Neuronal stem cell (in vitro differentiated cells): ENCODE results near the gene SPTBN5.

Experiments used
- DNase-seq: peaks from one replicate; pipeline ENCODE4 v3.0.0-alpha.2; 2013; ENCODE audit warnings: low spot score
- H2AFZ ChIP-seq: one replicate; pipeline ENCODE4 v1.6.1; 2013; ENCODE audit warnings: mild to moderate bottlenecking, low read length, inconsistent platforms
- H2AK5ac ChIP-seq: 2 replicates; pipeline ENCODE4 v1.6.1; 2013; ENCODE audit warnings: low read depth, mild to moderate bottlenecking, inconsistent platforms, low read length, moderate library complexity, mixed read lengths
- H2BK120ac ChIP-seq: 2 replicates; pipeline ENCODE4 v1.6.1; 2013; ENCODE audit warnings: low read depth, mild to moderate bottlenecking, inconsistent platforms, low read length, moderate library complexity, mixed read lengths
- H2BK12ac ChIP-seq: one replicate; pipeline ENCODE4 v1.6.1; 2013; ENCODE audit warnings: low read length, inconsistent platforms
- H2BK15ac ChIP-seq: 2 replicates; pipeline ENCODE4 v1.6.1; 2013; ENCODE audit warnings: mild to moderate bottlenecking, low read length, inconsistent platforms, mixed read lengths
- H2BK5ac ChIP-seq: one replicate; pipeline ENCODE4 v1.6.1; 2013; ENCODE audit warnings: inconsistent platforms, mild to moderate bottlenecking, low read length, moderate library complexity
- H3K14ac ChIP-seq: one replicate; pipeline ENCODE4 v1.6.1; 2013; ENCODE audit warnings: low read length, inconsistent platforms
- H3K18ac ChIP-seq: 2 replicates; pipeline ENCODE4 v1.6.1; 2013; ENCODE audit warnings: low read length, inconsistent platforms
- H3K23ac ChIP-seq: 2 replicates; pipeline ENCODE4 v1.6.1; 2013; ENCODE audit warnings: low read depth, mild to moderate bottlenecking, mixed read lengths, low read length, inconsistent platforms; ENCODE audit not compliant: poor library complexity
- H3K27ac ChIP-seq: replicated peaks from 3 replicates; pipeline ENCODE4 v1.5.1; 2013; ENCODE audit warnings: low read length, inconsistent platforms
- H3K27me3 ChIP-seq, 3 experiments: 2 replicates each; pipeline ENCODE4 v1.6.1; 2013; ENCODE audit warnings: low read length in 3 of 3, mild to moderate bottlenecking in 2 of 3, inconsistent platforms in 1 of 3, low read depth in 1 of 3, mixed read lengths in 1 of 3, moderate library complexity in 1 of 3; ENCODE audit not compliant: control insufficient read depth in 3 of 3, insufficient read depth in 3 of 3
- H3K36me3 ChIP-seq, 2 donors: replicated peaks in 1 of 2; 2 replicates each; pipeline ENCODE4 v1.6.1; 2013; ENCODE audit warnings: low read length in 2 of 2; ENCODE audit not compliant: control insufficient read depth in 2 of 2, insufficient read depth in 2 of 2
- H3K4ac ChIP-seq: 2 replicates; pipeline ENCODE4 v1.6.1; 2013; ENCODE audit warnings: inconsistent platforms, mild to moderate bottlenecking, low read length, moderate library complexity
- H3K4me1 ChIP-seq, 2 donors: 1 replicate in 1 of 2; 2 replicates in 1 of 2; pipeline ENCODE4 v1.6.1; 2013; ENCODE audit warnings: low read length in 2 of 2, low read depth in 1 of 2; ENCODE audit not compliant: control insufficient read depth in 2 of 2, insufficient read depth in 1 of 2
- H3K4me2 ChIP-seq: one replicate; pipeline ENCODE4 v1.6.1; 2013; ENCODE audit warnings: mild to moderate bottlenecking, low read length, inconsistent platforms; ENCODE audit not compliant: insufficient read depth, poor library complexity, severe bottlenecking
- H3K4me3 ChIP-seq, 2 donors: 2 replicates each; pipeline ENCODE4 v1.5.1; 2013; ENCODE audit warnings: low read length in 2 of 2, mild to moderate bottlenecking in 2 of 2, inconsistent platforms in 1 of 2, moderate library complexity in 1 of 2
- H3K79me1 ChIP-seq: one replicate; pipeline ENCODE4 v1.6.1; 2013; ENCODE audit warnings: low read depth, mild to moderate bottlenecking, inconsistent platforms, low read length, moderate library complexity
- H3K9ac ChIP-seq: one replicate; pipeline ENCODE4 v1.6.1; 2013; ENCODE audit warnings: mild to moderate bottlenecking, low read depth, low read length, inconsistent platforms; ENCODE audit not compliant: poor library complexity
- H3K9me3 ChIP-seq, 2 donors: replicated peaks in 1 of 2; 2 replicates each; pipeline versions ENCODE3 to v1.6.1; 2013; ENCODE audit warnings: low read length in 2 of 2, mild to moderate bottlenecking in 2 of 2, inconsistent platforms in 1 of 2, low read depth in 1 of 2, mixed read lengths in 1 of 2, moderate library complexity in 1 of 2; ENCODE audit not compliant: control insufficient read depth in 2 of 2, insufficient read depth in 1 of 2
- H4K8ac ChIP-seq: one replicate; pipeline ENCODE4 v1.6.1; 2013; ENCODE audit warnings: low read depth, mild to moderate bottlenecking, inconsistent platforms, low read length, moderate library complexity
- H4K91ac ChIP-seq: one replicate; pipeline ENCODE4 v1.6.1; 2013; ENCODE audit warnings: low read length, low read depth, mild to moderate bottlenecking, inconsistent platforms; ENCODE audit not compliant: poor library complexity
- WGBS, 2 donors: extraction: QIAGEN DNeasy Blood & Tissue Kit; methylation state at CpG; one replicate each; pipeline ENCODE4 v1.1.7; 2013; ENCODE audit warnings: missing lambda C conversion rate in 2 of 2, mixed read lengths in 1 of 2; ENCODE audit not compliant: insufficient read length in 2 of 2, insufficient replicate concordance in 1 of 2; ENCODE audit errors: extremely low coverage in 2 of 2; 5-methylcytosine and 5-hydroxymethylcytosine counted together

SPTBN5 gene

GRCh38 chr15:41928637-41929620 lies 35.1 kb upstream of the SPTBN5 start:
- Histone ChIP-seq H2BK12ac (no peak overlapping the region), H3K27me3 (no peaks in the 10 kb centered on the region)

GRCh38 chr15:41928100-41928499 lies 34.2 kb upstream of the SPTBN5 start:
- no peak overlapping the region for H3K27ac ChIP-seq
- H4K8ac ChIP-seq, result no peak overlapping the region

More at GRCh38 chr15:41928637-41929620, 35.1 kb upstream of the SPTBN5 start:
- Histone ChIP-seq H2BK15ac (no peak overlapping the region), H4K91ac (no peak overlapping the region), H3K4me1 (peaks cover 0 to 19% of the 10 kb centered on the region in 2 donors), H3K9ac (no peak overlapping the region), H2AK5ac (no peak overlapping the region), H3K14ac (no peak overlapping the region), H3K4me2 (no peak overlapping the region), H3K27ac (no peak overlapping the region), H3K79me1 (peaks cover 3% of the 10 kb centered on the region), H3K36me3 (no peaks in the 10 kb centered on the region), H3K4ac (no peak overlapping the region), H2BK5ac (no peak overlapping the region), H3K18ac (no peak overlapping the region), H3K23ac (no peak overlapping the region), H2AFZ (no peak overlapping the region), H2BK120ac (no peak overlapping the region), H3K9me3 (no peaks in the 10 kb centered on the region), H3K4me3 (no peak overlapping the region), H4K8ac (no peak overlapping the region)
- DNase-seq, result no peak
- WGBS, 2 donors, result no CpG with 5 or more reads among the region's 16 CpGs

GRCh38 chr15:41927536-41927935 lies 33.7 kb upstream of the SPTBN5 start:
- H3K9ac ChIP-seq, result no peak overlapping the region
- H2BK15ac ChIP-seq, result no peak overlapping the region
- no peak overlapping the region for H2AK5ac ChIP-seq
- no peak overlapping the region for H3K23ac ChIP-seq
- no peaks in the 10 kb centered on the region for H3K79me1 ChIP-seq
- H4K91ac ChIP-seq, result no peak overlapping the region
- peaks cover 0 to 7% of the 10 kb centered on the region in 2 donors for H3K4me1 ChIP-seq
- H3K4me3 ChIP-seq, result no peak overlapping the region
- no peak overlapping the region for H3K14ac ChIP-seq
- no peak overlapping the region for H2BK120ac ChIP-seq
- WGBS, 2 donors, result no CpG with 5 or more reads among the region's 3 CpGs
- no peak overlapping the region for H3K4ac ChIP-seq
- DNase-seq, result no peak
- no peak overlapping the region for H3K27ac ChIP-seq
- no peak overlapping the region for H2AFZ ChIP-seq
- no peak overlapping the region for H3K4me2 ChIP-seq
- no peak overlapping the region for H2BK12ac ChIP-seq
- H4K8ac ChIP-seq, result no peak overlapping the region
- no peak overlapping the region for H2BK5ac ChIP-seq
- no peaks in the 10 kb centered on the region for H3K27me3 ChIP-seq
- no peaks in the 10 kb centered on the region for H3K36me3 ChIP-seq
- no peak overlapping the region for H3K18ac ChIP-seq
- H3K9me3 ChIP-seq, result no peaks in the 10 kb centered on the region

More at GRCh38 chr15:41928100-41928499, 34.2 kb upstream of the SPTBN5 start:
- Histone ChIP-seq H3K9ac (no peak overlapping the region), H3K9me3 (no peaks in the 10 kb centered on the region), H3K79me1 (no peaks in the 10 kb centered on the region), H2BK15ac (no peak overlapping the region), H2AFZ (no peak overlapping the region), H2AK5ac (no peak overlapping the region), H2BK120ac (no peak overlapping the region), H2BK5ac (no peak overlapping the region), H3K14ac (no peak overlapping the region), H3K23ac (no peak overlapping the region), H2BK12ac (no peak overlapping the region), H3K4me1 (peaks cover 0 to 11% of the 10 kb centered on the region in 2 donors), H3K27me3 (no peaks in the 10 kb centered on the region), H3K4ac (no peak overlapping the region), H3K36me3 (no peaks in the 10 kb centered on the region), H3K18ac (no peak overlapping the region), H3K4me2 (no peak overlapping the region), H4K91ac (no peak overlapping the region), H3K4me3 (no peak overlapping the region)
- WGBS, 2 donors, result no CpG with 5 or more reads among the region's 6 CpGs
- no peak for DNase-seq
